Osteoblast (primary cell): ENCODE measurements around the gene HMGN2. TPM values are rescaled to one million over a fixed set of nuclear protein-coding genes. Genes with fewer than 3 reads are reported as not detected.

Source experiments
- DNase-seq: peaks from one replicate; pipeline ENCODE4 v3.0.0; 2011; ENCODE audit warnings: low spot score, mixed read lengths; ENCODE audit not compliant: insufficient read length; ENCODE audit errors: missing footprints
- H2AFZ ChIP-seq: 2 replicates; pipeline ENCODE4 v1.6.0; 2011; ENCODE audit warnings: mild to moderate bottlenecking, low read length
- H3K27ac ChIP-seq: 2 replicates; pipeline ENCODE4 v1.5.1; 2011; ENCODE audit warnings: mild to moderate bottlenecking, low read depth, low read length, moderate library complexity
- H3K27me3 ChIP-seq: 2 replicates; pipeline ENCODE4 v1.6.0; 2012; ENCODE audit warnings: mild to moderate bottlenecking, control low read depth, inconsistent platforms, low read length, moderate library complexity; ENCODE audit not compliant: insufficient read depth
- H3K36me3 ChIP-seq: 2 replicates; pipeline ENCODE4 v1.5.1; 2011; ENCODE audit warnings: mild to moderate bottlenecking, low read length, control low read depth, moderate library complexity; ENCODE audit not compliant: insufficient read depth
- H3K4me1 ChIP-seq: 2 replicates; pipeline ENCODE4 v1.5.1; 2011; ENCODE audit warnings: mild to moderate bottlenecking, low read length, control low read depth, moderate library complexity; ENCODE audit not compliant: insufficient read depth
- H3K4me2 ChIP-seq: 2 replicates; pipeline ENCODE4 v1.6.0; 2011; ENCODE audit warnings: mild to moderate bottlenecking, low read length; ENCODE audit not compliant: insufficient read depth
- H3K4me3 ChIP-seq: fragments of 200-600 bp; sonication (generic); 3 replicates; pipeline ENCODE4 v1.5.1; 2012; ENCODE audit warnings: mild to moderate bottlenecking, low read length, inconsistent platforms; ENCODE audit not compliant: insufficient read depth
- H3K79me2 ChIP-seq: 2 replicates; pipeline ENCODE4 v1.6.0; 2012; ENCODE audit warnings: mild to moderate bottlenecking, low read length, control low read depth, inconsistent platforms; ENCODE audit not compliant: insufficient read depth
- H3K9me3 ChIP-seq: 2 replicates; pipeline ENCODE4 v1.5.1; 2011; ENCODE audit warnings: low read depth, low read length, control low read depth
- H4K20me1 ChIP-seq: 2 replicates; pipeline ENCODE4 v1.6.0; 2012; ENCODE audit warnings: mild to moderate bottlenecking, low read length, control low read depth; ENCODE audit not compliant: insufficient read depth
- total RNA-seq: library from RNA; depleted of rRNA; stranded (reverse); fragments of >200 nt; gene quantifications from 2 replicates; pipeline ENCODE4 v1.2.3, GENCODE V29; 2012
- TF ChIP-seq, protein P1 (sequence below): IDR thresholded peaks from 2 replicates; pipeline ENCODE4 v1.5.1; 2011; ENCODE audit warnings: mild to moderate bottlenecking, low read depth, low read length, moderate library complexity; ENCODE audit errors: extremely low read depth

Gene HMGN2
- total RNA-seq, 1 donor = 181 TPM

DNA sequence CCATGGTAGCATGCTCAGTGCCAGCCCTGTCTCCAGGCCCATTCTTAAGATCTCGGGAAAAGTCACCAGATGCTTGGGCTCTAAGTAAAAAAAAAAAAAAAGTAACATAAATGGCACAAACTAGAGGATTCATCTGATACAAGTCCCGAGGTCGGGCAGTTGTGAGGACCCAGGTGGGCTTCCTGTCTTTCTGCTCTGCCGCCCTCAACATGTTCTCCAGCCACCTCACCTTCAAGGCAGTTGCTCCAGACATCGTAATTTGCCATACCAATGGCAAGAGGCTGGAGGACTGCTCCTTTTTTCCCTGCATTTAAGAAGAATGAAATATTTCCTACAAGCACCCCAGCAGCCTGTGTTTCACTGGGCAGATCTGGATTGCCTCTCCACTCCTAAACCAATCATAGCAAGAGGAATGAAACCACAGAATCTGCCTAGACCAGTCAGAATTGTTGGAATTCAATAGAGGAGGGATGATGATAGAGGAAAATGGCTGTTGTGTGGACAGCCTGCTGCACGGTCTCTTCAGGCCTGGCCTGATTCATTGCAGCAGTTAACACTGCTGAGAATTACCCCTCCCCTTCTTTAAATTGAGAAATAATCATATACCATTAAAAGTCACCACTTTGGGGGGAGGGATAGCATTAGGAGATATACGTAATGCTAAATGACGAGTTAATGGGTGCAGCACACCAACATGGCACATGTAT is 5.4 kb downstream of the HMGN2 start:
- Histone ChIP-seq H3K27ac (no peak overlapping the region), H3K4me3 (no peak overlapping the region), H4K20me1 (peaks cover 20% of the 10 kb centered on the region), H3K36me3 (peaks cover 45% of the 10 kb centered on the region), H3K4me1 (peaks cover 21% of the 10 kb centered on the region), H2AFZ (no peak overlapping the region), H3K4me2 (no peak overlapping the region), H3K9me3 (no peaks in the 10 kb centered on the region), H3K79me2 (peaks cover 21% of the 10 kb centered on the region), H3K27me3 (no peaks in the 10 kb centered on the region)
- TF ChIP-seq, protein P1, sequence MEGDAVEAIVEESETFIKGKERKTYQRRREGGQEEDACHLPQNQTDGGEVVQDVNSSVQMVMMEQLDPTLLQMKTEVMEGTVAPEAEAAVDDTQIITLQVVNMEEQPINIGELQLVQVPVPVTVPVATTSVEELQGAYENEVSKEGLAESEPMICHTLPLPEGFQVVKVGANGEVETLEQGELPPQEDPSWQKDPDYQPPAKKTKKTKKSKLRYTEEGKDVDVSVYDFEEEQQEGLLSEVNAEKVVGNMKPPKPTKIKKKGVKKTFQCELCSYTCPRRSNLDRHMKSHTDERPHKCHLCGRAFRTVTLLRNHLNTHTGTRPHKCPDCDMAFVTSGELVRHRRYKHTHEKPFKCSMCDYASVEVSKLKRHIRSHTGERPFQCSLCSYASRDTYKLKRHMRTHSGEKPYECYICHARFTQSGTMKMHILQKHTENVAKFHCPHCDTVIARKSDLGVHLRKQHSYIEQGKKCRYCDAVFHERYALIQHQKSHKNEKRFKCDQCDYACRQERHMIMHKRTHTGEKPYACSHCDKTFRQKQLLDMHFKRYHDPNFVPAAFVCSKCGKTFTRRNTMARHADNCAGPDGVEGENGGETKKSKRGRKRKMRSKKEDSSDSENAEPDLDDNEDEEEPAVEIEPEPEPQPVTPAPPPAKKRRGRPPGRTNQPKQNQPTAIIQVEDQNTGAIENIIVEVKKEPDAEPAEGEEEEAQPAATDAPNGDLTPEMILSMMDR = no peak
- DNase-seq = peak; percentile 29

DNA sequence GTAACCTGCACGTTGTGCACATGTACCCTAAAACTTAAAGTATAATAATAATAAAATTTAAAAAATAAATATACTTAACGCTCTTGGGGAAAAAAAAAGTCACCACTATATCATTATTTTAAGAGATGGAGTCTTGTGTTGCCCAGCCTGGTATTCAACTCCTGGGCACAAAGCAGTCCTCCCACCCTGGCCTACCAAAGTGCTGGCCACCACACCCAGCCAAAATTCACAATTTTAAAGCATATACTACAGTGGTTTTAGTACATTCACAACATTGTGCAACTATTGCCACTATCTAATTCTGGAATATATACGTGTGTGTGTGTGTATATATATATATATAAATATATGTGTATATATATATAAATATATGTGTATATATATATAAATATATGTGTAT is 5.9 kb downstream of the HMGN2 start:
- peaks cover 18% of the 10 kb centered on the region for H4K20me1 ChIP-seq
- TF ChIP-seq, protein P1 = no peak
- peaks cover 19% of the 10 kb centered on the region for H3K79me2 ChIP-seq
- DNase-seq = no peak
- no peaks in the 10 kb centered on the region for H3K9me3 ChIP-seq
- H3K27me3 ChIP-seq = no peaks in the 10 kb centered on the region
- H3K4me3 ChIP-seq = no peak overlapping the region
- H3K27ac ChIP-seq = no peak overlapping the region
- H2AFZ ChIP-seq = no peak overlapping the region
- peaks cover 27% of the 10 kb centered on the region for H3K4me1 ChIP-seq
- H3K4me2 ChIP-seq = no peak overlapping the region
- H3K36me3 ChIP-seq = peaks cover 45% of the 10 kb centered on the region

DNA sequence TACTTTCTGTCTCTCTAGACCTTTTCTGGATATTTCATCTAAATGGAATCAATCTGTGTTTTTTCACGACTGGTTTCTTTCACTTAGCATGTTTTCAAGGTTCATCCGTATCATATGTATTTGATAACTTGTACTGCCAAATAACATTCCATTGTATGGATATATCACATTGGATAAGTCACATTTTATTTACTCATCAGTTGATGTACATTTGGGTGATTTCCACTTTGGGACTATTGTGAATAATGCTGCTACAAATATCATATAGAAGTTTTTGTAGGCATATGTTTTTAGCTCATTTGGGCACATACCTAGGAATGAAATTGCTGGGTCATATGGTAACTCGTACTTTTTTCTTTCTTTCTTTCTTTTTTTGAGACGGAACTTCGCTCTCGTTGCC is 6.7 kb downstream of the HMGN2 start:
- TF ChIP-seq, protein P1 = no peak
- Histone ChIP-seq H3K4me3 (no peak overlapping the region), H2AFZ (no peak overlapping the region), H3K36me3 (peaks cover 37% of the 10 kb centered on the region), H4K20me1 (peaks cover 10% of the 10 kb centered on the region), H3K4me1 (peaks cover 23% of the 10 kb centered on the region), H3K9me3 (no peaks in the 10 kb centered on the region), H3K79me2 (peaks cover 11% of the 10 kb centered on the region), H3K4me2 (no peak overlapping the region), H3K27me3 (no peaks in the 10 kb centered on the region), H3K27ac (no peak overlapping the region)
- no peak for DNase-seq

DNA sequence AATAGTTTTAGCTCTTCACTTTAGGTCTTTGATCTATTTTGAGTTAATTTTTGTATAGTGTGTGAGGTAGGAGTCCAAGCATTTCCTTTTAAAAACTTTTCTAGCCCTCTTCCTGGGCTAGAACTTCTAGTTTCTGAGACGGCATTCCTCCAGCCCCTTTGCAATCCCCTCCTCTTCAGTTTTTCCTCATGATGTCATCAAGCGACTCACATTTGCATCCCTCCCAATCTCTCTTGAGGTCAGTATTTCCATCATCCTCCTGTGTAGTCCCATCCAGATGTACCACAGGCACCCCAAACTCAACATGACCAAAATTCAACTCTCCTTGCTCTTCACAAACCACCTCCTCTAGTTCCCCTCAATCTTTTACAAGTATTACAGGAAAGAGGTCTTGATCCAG is 10.7 kb downstream of the HMGN2 start:
- no peaks in the 10 kb centered on the region for H4K20me1 ChIP-seq
- TF ChIP-seq, protein P1 = no peak
- H3K9me3 ChIP-seq = no peaks in the 10 kb centered on the region
- H3K4me1 ChIP-seq = peaks cover 16% of the 10 kb centered on the region
- DNase-seq = peak; percentile 36
- no peak overlapping the region for H3K27ac ChIP-seq
- H3K79me2 ChIP-seq = no peaks in the 10 kb centered on the region
- peaks cover 6% of the 10 kb centered on the region for H3K36me3 ChIP-seq
- no peaks in the 10 kb centered on the region for H3K27me3 ChIP-seq
- H3K4me3 ChIP-seq = no peak overlapping the region
- H2AFZ ChIP-seq = no peak overlapping the region
- no peak overlapping the region for H3K4me2 ChIP-seq
